ENCODE data around the gene BCDIN3D.

DNA sequence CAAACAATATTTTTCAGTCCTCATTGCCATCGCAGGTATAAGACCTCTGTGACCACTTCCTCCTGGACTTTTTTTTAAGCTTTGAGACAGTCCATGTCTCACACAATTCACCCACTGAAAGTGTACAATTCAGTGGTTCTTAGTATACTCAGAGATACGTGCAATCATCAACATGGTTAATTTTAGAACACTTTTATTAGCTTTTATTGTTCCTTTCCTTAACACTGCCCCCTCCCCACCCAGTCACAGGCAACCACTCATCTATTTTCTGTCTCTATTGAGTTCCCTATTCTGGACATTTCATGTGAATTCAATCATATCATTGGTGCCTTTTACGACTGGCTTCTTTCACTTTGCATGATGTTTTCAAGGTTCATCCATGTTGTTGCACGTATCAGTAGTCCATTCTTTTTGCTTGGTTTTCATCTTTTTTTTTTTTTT is 30.9 kb downstream of the BCDIN3D start:
- TF ChIP-seq, protein P1, sequence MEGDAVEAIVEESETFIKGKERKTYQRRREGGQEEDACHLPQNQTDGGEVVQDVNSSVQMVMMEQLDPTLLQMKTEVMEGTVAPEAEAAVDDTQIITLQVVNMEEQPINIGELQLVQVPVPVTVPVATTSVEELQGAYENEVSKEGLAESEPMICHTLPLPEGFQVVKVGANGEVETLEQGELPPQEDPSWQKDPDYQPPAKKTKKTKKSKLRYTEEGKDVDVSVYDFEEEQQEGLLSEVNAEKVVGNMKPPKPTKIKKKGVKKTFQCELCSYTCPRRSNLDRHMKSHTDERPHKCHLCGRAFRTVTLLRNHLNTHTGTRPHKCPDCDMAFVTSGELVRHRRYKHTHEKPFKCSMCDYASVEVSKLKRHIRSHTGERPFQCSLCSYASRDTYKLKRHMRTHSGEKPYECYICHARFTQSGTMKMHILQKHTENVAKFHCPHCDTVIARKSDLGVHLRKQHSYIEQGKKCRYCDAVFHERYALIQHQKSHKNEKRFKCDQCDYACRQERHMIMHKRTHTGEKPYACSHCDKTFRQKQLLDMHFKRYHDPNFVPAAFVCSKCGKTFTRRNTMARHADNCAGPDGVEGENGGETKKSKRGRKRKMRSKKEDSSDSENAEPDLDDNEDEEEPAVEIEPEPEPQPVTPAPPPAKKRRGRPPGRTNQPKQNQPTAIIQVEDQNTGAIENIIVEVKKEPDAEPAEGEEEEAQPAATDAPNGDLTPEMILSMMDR (IDR thresholded peaks at IDR 0.05; ENCODE audit: low read length): no peak
- no peak for TF ChIP-seq EZH2 (IDR thresholded peaks at IDR 0.05; ENCODE audit: borderline replicate concordance, low read length)

Measured in OCI-LY1 (cell line).